RWPE1 (cell line): ENCODE measurements around the gene ANKRD44.

Experiments used
- CTCF ChIA-PET: fragments of 350-600 bp; sonication (Branson Sonifier 250); formaldehyde crosslinking; extraction: SDS; loops from one replicate; lab custom pipeline; 2021; lab: Yijun Ruan, JAX
- POLR2A ChIA-PET: fragments of 400-600 bp; formaldehyde crosslinking; extraction: SDS; loops from one replicate; lab custom pipeline; 2020; ENCODE audit warnings: antibody characterized with exemption; ENCODE audit not compliant: low non-redundant PET; lab: Yijun Ruan, JAX
- DNase-seq: peaks from one replicate; pipeline ENCODE4 v3.0.0; 2012; ENCODE audit warnings: low spot score
- H3K27ac ChIP-seq: fragments of 450-650 bp; 2 replicates; pipeline ENCODE4 v1.5.1; 2017
- TF ChIP-seq, protein P1 (sequence below): fragments of 450-650 bp; conservative IDR thresholded peaks from 2 replicates; pipeline ENCODE4 v1.5.1; 2017; ENCODE audit warnings: low read depth, mild to moderate bottlenecking

The ANKRD44 gene

GRCh38 chr2:197307236-197307932 is 3.2 kb downstream of the ANKRD44 start:
- CTCF ChIA-PET, result no interaction called here
- POLR2A ChIA-PET, result no interaction called here
- no peak for DNase-seq
- no peak overlapping the region for H3K27ac ChIP-seq
- TF ChIP-seq, protein P1, sequence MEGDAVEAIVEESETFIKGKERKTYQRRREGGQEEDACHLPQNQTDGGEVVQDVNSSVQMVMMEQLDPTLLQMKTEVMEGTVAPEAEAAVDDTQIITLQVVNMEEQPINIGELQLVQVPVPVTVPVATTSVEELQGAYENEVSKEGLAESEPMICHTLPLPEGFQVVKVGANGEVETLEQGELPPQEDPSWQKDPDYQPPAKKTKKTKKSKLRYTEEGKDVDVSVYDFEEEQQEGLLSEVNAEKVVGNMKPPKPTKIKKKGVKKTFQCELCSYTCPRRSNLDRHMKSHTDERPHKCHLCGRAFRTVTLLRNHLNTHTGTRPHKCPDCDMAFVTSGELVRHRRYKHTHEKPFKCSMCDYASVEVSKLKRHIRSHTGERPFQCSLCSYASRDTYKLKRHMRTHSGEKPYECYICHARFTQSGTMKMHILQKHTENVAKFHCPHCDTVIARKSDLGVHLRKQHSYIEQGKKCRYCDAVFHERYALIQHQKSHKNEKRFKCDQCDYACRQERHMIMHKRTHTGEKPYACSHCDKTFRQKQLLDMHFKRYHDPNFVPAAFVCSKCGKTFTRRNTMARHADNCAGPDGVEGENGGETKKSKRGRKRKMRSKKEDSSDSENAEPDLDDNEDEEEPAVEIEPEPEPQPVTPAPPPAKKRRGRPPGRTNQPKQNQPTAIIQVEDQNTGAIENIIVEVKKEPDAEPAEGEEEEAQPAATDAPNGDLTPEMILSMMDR, result no peak

DNA sequence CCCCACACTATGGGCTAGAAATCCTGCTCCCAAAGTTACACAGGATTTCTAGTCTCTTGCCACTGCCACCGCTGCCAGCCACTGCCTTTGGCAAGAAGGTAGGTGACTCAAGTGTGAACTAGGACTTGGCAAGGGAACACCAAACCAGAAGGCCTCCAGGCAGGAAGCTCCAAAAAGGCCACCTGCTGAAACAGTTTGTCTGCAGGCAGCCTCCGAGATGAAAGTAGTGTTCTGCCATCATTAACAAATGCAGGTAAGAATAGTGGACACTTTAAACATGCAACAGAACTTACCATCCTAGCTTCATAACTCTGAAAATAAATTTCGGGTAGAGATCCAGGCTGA is 3.9 kb downstream of the ANKRD44 start:
- no peak overlapping the region for H3K27ac ChIP-seq
- POLR2A ChIA-PET, result no interaction called here
- DNase-seq, result no peak
- TF ChIP-seq, protein P1, result no peak
- CTCF ChIA-PET, result no interaction called here

GRCh38 chr2:197306024-197306695 is 4.4 kb downstream of the ANKRD44 start:
- H3K27ac ChIP-seq, result no peak overlapping the region
- TF ChIP-seq, protein P1, result no peak
- ChIA-PET CTCF (interaction anchor here (0.7 kb wide), 1 partner anchor 21 kb away, joined by 3 read pairs; no protein-coding TSS in a partner anchor), POLR2A (no interaction called here)
- DNase-seq, result no peak

- POLR2A ChIA-PET, result no interaction called here
- no peak overlapping the region for H3K27ac ChIP-seq
- CTCF ChIA-PET, result interaction anchor here (0.6 kb wide), 1 partner anchor 851 kb away, joined by 6 read pairs; no protein-coding TSS in a partner anchor
These were observed 6.0 kb downstream of the ANKRD44 start for GRCh38 chr2:197304556-197305011.

GRCh38 chr2:197300139-197300538 is 10.4 kb downstream of the ANKRD44 start:
- H3K27ac ChIP-seq, result no peak overlapping the region
- DNase-seq, result peak; percentile 21
- ChIA-PET CTCF (no interaction called here), POLR2A (no interaction called here)
- TF ChIP-seq, protein P1, result no peak

More at GRCh38 chr2:197304556-197305011, 6.0 kb downstream of the ANKRD44 start:
- TF ChIP-seq, protein P1, result no peak
- DNase-seq, result no peak

GRCh38 chr2:197298609-197299008 is 12.0 kb downstream of the ANKRD44 start:
- TF ChIP-seq, protein P1, result no peak
- no peak for DNase-seq
- ChIA-PET POLR2A (no interaction called here), CTCF (no interaction called here)
- H3K27ac ChIP-seq, result no peak overlapping the region
